Lower leg skin (tissue), 3 donors: ENCODE results near the gene CRTAP.

Source experiments
- POLR2A ChIP-seq, 2 donors: fragments of 450-650 bp; IDR thresholded peaks; one replicate each; pipeline ENCODE4 v1.6.1; 2016 to 2017; ENCODE audit warnings: antibody characterized with exemption in 2 of 2, mild to moderate bottlenecking in 1 of 2, moderate library complexity in 1 of 2
- TF ChIP-seq, protein P1 (sequence below), 3 donors: fragments of 450-650 bp; IDR thresholded peaks; one replicate each; pipeline ENCODE4 v1.5.1; 2016; ENCODE audit warnings: antibody characterized with exemption in 3 of 3, mild to moderate bottlenecking in 3 of 3, moderate library complexity in 2 of 3

DNA sequence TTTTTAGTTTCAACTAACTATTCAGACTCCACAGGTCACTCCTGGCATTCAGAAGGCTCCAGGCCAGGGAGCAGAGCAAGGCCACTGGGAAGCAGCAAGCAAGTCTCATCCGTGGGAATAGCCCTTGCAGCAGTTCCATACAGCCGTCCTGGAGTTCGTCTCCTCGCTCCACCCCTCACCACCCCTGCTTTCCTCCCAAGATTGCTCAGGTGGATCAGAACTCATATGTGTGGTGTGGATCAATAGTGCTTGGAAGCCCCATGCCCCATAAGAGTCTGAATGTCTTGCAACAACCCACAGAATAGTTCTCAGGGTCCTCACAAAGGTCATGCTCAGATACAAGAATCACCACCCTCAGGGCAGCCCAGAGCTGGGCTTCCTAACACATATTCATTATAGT, 60.3 kb downstream of the CRTAP start:
- TF ChIP-seq, protein P1, sequence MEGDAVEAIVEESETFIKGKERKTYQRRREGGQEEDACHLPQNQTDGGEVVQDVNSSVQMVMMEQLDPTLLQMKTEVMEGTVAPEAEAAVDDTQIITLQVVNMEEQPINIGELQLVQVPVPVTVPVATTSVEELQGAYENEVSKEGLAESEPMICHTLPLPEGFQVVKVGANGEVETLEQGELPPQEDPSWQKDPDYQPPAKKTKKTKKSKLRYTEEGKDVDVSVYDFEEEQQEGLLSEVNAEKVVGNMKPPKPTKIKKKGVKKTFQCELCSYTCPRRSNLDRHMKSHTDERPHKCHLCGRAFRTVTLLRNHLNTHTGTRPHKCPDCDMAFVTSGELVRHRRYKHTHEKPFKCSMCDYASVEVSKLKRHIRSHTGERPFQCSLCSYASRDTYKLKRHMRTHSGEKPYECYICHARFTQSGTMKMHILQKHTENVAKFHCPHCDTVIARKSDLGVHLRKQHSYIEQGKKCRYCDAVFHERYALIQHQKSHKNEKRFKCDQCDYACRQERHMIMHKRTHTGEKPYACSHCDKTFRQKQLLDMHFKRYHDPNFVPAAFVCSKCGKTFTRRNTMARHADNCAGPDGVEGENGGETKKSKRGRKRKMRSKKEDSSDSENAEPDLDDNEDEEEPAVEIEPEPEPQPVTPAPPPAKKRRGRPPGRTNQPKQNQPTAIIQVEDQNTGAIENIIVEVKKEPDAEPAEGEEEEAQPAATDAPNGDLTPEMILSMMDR (IDR thresholded peaks at IDR 0.05): no peak
- TF ChIP-seq POLR2A (IDR thresholded peaks at IDR 0.05): no peak
